HG03521 (cell line): ENCODE results near the gene PROM1.

Experiments
- ATAC-seq: cut with Tn5 transposase; IDR thresholded peaks from one replicate; pipeline ENCODE4 v1.9.1; 2021; ENCODE audit warnings: mild to moderate bottlenecking, moderate library complexity; ENCODE audit not compliant: unreplicated experiment

PROM1 gene

GRCh38 chr4:16083241-16084191 lies at the start of gene PROM1:
PROM1 (minus strand) TSS chr4:16084023; CDS start chr4:16075906, 8,117 bp downstream.
- no peak for ATAC-seq

GRCh38 chr4:16133406-16133805 lies 49.6 kb upstream of the PROM1 start:
- ATAC-seq = no peak

- no peak for ATAC-seq
Observed at GRCh38 chr4:16131293-16131692, 47.5 kb upstream of the PROM1 start.

- no peak for ATAC-seq
Observed at GRCh38 chr4:16129336-16129735, 45.5 kb upstream of the PROM1 start.

GRCh38 chr4:16126714-16127113 lies 42.9 kb upstream of the PROM1 start:
- no peak for ATAC-seq

GRCh38 chr4:16125571-16126445 lies 42.0 kb upstream of the PROM1 start:
- no peak for ATAC-seq

GRCh38 chr4:16124232-16124631 lies 40.4 kb upstream of the PROM1 start:
- no peak for ATAC-seq

GRCh38 chr4:16123356-16124084 lies 39.7 kb upstream of the PROM1 start:
- ATAC-seq = no peak

GRCh38 chr4:16122784-16123183 lies 39.0 kb upstream of the PROM1 start:
- ATAC-seq = no peak

GRCh38 chr4:16122308-16122711 lies 38.5 kb upstream of the PROM1 start:
- no peak for ATAC-seq

GRCh38 chr4:16120720-16121119 lies 36.9 kb upstream of the PROM1 start:
- no peak for ATAC-seq

- ATAC-seq = no peak
Observed at GRCh38 chr4:16119981-16120380, 36.2 kb upstream of the PROM1 start.

- no peak for ATAC-seq
Observed at GRCh38 chr4:16118090-16118489, 34.3 kb upstream of the PROM1 start.

GRCh38 chr4:16117164-16117563 lies 33.3 kb upstream of the PROM1 start:
- ATAC-seq = no peak

- ATAC-seq = no peak
Observed at GRCh38 chr4:16116493-16116990, 32.7 kb upstream of the PROM1 start.

GRCh38 chr4:16116019-16116418 lies 32.2 kb upstream of the PROM1 start:
- ATAC-seq = no peak

- ATAC-seq = no peak
Observed at GRCh38 chr4:16114546-16114945, 30.7 kb upstream of the PROM1 start.

- no peak for ATAC-seq
Observed at GRCh38 chr4:16113741-16114140, 29.9 kb upstream of the PROM1 start.

GRCh38 chr4:16111533-16111932 lies 27.7 kb upstream of the PROM1 start:
- ATAC-seq = no peak

- no peak for ATAC-seq
Observed at GRCh38 chr4:16110661-16111290, 27.0 kb upstream of the PROM1 start.
